ENCODE measurements around the gene RGS5.

Gene RGS5

DNA sequence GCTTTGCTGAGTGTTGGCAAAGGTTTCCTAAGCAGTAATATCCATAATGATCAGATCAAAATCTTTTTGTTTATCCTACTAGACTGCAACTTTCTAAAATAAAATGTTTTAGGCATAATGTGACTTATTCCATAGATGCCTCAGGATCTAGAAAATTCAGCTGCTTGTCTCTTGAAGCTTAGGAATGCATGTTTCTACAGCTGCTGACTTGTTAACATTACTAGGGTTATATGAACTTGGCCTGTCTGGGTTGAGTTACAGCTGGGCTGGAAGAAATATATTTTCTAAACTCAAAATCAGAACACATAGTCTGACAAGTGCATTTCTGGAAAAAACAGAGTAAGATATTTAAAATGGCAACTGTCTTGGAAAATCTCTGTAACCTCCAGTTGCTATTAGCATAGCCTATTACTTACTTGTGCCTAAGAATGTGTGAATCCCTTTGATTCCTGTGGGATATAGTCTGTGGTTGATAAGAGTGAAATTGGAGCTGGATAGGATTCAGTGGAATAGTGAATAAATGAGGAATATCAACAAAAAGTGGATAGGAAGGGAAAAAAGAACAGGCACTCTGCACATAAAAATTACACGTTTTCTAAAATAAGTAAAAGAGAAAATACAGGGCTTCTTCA, 72.4 kb downstream of the RGS5 start:
- in situ Hi-C loops (cut with HindIII; ENCODE audit: low sequenced_read_pairs): no loop called here
- H3K4me3 ChIP-seq (ENCODE audit: low read depth, low read length): no peak overlapping the region
- DNase-seq (ENCODE audit: low read depth, low spot score): no peak
- TF ChIP-seq, protein P1, sequence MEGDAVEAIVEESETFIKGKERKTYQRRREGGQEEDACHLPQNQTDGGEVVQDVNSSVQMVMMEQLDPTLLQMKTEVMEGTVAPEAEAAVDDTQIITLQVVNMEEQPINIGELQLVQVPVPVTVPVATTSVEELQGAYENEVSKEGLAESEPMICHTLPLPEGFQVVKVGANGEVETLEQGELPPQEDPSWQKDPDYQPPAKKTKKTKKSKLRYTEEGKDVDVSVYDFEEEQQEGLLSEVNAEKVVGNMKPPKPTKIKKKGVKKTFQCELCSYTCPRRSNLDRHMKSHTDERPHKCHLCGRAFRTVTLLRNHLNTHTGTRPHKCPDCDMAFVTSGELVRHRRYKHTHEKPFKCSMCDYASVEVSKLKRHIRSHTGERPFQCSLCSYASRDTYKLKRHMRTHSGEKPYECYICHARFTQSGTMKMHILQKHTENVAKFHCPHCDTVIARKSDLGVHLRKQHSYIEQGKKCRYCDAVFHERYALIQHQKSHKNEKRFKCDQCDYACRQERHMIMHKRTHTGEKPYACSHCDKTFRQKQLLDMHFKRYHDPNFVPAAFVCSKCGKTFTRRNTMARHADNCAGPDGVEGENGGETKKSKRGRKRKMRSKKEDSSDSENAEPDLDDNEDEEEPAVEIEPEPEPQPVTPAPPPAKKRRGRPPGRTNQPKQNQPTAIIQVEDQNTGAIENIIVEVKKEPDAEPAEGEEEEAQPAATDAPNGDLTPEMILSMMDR (IDR thresholded peaks at IDR 0.05; ENCODE audit: low read depth, low read length): no peak

DNA sequence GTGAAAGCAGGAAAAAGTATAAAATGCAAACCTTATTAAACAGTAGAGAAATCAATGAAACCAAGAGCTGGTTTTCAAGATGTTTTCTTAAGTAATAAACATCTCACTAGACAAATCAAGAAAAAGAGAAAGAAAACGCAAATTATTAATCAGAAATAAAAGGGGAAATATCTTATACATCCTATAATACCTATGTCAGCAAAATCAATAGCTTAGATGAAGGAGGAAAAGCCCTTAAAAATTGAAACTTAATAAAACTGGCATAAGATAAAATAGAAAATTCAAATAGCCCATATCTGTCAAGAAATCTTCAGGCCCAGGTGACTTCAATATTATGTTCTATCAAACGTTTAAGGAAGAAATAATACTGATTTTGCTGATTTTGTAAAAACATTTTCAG, 74.4 kb downstream of the RGS5 start:
- in situ Hi-C loops (cut with HindIII; ENCODE audit: low sequenced_read_pairs): no loop called here
- TF ChIP-seq, protein P1 (IDR thresholded peaks at IDR 0.05; ENCODE audit: low read depth, low read length): no peak
- no peak overlapping the region for H3K4me3 ChIP-seq (ENCODE audit: low read depth, low read length)
- no peak for DNase-seq (ENCODE audit: low read depth, low spot score)

DNA sequence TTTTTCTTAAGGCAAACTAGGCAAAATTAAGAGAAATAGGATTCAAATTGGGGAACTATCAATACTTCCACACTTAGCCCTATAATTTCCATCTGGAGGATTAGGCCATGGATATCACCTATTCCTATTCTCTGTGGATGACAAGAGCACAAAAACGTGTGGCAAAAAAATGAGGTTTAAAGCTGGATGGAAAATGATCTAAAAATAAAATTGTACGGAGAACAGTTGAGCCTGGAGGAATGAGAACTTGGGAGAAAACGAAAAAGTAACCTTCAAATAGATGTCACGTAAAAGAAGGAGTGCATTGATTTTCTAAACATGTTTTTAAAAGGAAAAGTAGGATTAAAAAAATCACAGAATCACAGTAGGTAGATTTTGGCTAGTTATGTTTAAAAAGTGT, 77.9 kb downstream of the RGS5 start:
- TF ChIP-seq, protein P1 (IDR thresholded peaks at IDR 0.05; ENCODE audit: low read depth, low read length): no peak
- no peak for DNase-seq (ENCODE audit: low read depth, low spot score)
- no peak overlapping the region for H3K4me3 ChIP-seq (ENCODE audit: low read depth, low read length)
- in situ Hi-C loops (cut with HindIII; ENCODE audit: low sequenced_read_pairs): no loop called here

DNA sequence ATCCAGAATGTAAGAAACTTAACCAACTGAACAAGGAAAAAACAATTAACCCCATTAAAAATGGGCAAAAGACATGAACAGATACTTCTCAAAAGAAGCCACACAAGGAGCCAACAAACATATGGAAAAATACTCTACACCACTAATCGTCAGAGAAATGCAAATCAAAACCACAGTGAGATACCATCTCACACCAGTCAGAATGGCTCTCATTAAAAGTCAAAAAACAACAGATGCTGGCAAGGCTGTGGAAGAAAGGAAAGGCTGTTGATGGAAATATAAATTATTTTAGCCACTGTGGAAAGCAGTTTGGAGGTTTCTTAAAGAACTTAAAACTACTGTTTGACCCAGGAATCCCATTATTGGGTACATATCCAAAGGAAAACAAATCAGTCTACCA, 82.3 kb downstream of the RGS5 start:
- DNase-seq (ENCODE audit: low read depth, low spot score): no peak
- in situ Hi-C loops (cut with HindIII; ENCODE audit: low sequenced_read_pairs): no loop called here
- TF ChIP-seq, protein P1 (IDR thresholded peaks at IDR 0.05; ENCODE audit: low read depth, low read length): no peak
- H3K4me3 ChIP-seq (ENCODE audit: low read depth, low read length): no peak overlapping the region

DNA sequence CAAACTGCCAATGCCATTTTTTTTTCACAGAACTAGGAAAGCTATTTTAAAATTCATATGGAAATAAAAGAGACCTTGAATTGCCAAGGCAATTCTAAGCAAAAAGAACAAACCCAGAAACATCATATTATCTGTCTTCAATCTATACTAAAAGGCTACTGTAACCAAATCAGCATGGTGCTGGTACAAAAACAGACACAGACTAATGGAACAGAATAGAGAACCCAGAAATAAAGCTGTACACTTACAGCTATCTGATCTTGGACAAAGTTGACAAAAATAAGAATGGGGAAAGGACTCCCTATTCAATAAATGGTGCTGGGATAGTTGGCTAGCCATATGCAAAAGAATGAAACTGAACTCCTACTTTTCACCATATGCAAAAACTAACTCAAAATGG, 83.0 kb downstream of the RGS5 start:
- no peak overlapping the region for H3K4me3 ChIP-seq (ENCODE audit: low read depth, low read length)
- no peak for DNase-seq (ENCODE audit: low read depth, low spot score)
- in situ Hi-C loops (cut with HindIII; ENCODE audit: low sequenced_read_pairs): no loop called here
- TF ChIP-seq, protein P1 (IDR thresholded peaks at IDR 0.05; ENCODE audit: low read depth, low read length): no peak

DNA sequence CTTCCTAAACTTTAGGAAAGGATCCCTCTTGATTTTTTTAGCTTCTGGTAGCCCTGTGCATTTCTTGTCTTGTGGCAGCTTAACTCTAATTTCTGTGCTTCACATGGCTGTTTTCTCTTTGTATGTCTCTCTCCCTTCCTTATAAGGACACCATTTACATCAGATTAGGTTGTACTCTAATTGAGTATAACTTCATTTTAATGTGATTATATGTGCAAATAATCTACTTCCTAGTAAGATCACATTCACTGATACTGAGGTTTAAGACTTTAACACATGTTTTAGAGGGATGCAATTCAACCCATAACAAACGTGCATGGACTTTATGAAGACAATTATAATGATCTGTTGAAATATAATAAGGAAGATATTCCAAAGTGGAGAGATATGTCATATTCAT, 86.8 kb downstream of the RGS5 start:
- TF ChIP-seq, protein P1 (IDR thresholded peaks at IDR 0.05; ENCODE audit: low read depth, low read length): no peak
- no peak for DNase-seq (ENCODE audit: low read depth, low spot score)
- in situ Hi-C loops (cut with HindIII; ENCODE audit: low sequenced_read_pairs): no loop called here
- no peak overlapping the region for H3K4me3 ChIP-seq (ENCODE audit: low read depth, low read length)

DNA sequence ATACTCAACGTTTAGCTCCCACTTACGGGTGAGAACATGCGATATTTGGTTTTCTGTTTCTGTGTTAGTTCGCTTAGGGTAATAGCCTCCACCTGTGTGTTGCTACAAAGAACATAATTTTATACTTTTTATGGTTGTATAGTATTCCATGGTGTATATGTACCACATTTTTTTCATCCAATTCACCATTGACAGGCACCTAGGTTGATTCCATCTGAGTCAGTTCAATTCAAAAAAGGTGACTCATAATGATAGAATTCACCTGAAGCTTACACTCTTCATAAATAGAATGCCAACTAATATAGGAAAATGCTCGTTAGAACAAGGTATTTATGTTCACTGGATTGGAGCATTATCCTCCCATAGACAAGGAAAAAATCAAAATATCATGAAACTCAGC, 95.1 kb downstream of the RGS5 start:
- TF ChIP-seq, protein P1 (IDR thresholded peaks at IDR 0.05; ENCODE audit: low read depth, low read length): no peak
- DNase-seq (ENCODE audit: low read depth, low spot score): no peak
- H3K4me3 ChIP-seq (ENCODE audit: low read depth, low read length): no peak overlapping the region
- in situ Hi-C loops (cut with HindIII; ENCODE audit: low sequenced_read_pairs): no loop called here

Measured in astrocyte of the spinal cord (primary cell).